Trophoblast cell (in vitro differentiated cells and primary cell): ENCODE measurements around the gene TMEM232.

Experiments used
- DNase-seq, 2 donors: peaks; one replicate each; pipeline ENCODE4 v3.0.0-alpha.2; 2016
- H2AFZ ChIP-seq: 2 replicates; pipeline ENCODE4 v1.6.1; 2013; ENCODE audit warnings: low read length, moderate library complexity, mild to moderate bottlenecking; ENCODE audit not compliant: insufficient read depth, poor library complexity
- H2AK5ac ChIP-seq: 2 replicates; pipeline ENCODE4 v1.6.1; 2013; ENCODE audit warnings: mild to moderate bottlenecking, low read length
- H2BK120ac ChIP-seq: 2 replicates; pipeline ENCODE4 v1.6.1; 2013; ENCODE audit warnings: low read length, mild to moderate bottlenecking, moderate library complexity; ENCODE audit not compliant: insufficient read depth, poor library complexity
- H2BK12ac ChIP-seq: 2 replicates; pipeline ENCODE4 v1.6.1; 2013; ENCODE audit warnings: mild to moderate bottlenecking, low read length, moderate library complexity
- H2BK5ac ChIP-seq: 2 replicates; pipeline ENCODE4 v1.6.1; 2013; ENCODE audit warnings: low read length, low read depth, moderate library complexity, mild to moderate bottlenecking; ENCODE audit not compliant: poor library complexity
- H3K14ac ChIP-seq: 2 replicates; pipeline ENCODE4 v1.6.1; 2013; ENCODE audit warnings: mild to moderate bottlenecking, low read length
- H3K18ac ChIP-seq: 2 replicates; pipeline ENCODE4 v1.6.1; 2013; ENCODE audit warnings: mild to moderate bottlenecking, low read length
- H3K23ac ChIP-seq: 2 replicates; pipeline ENCODE4 v1.6.1; 2013; ENCODE audit warnings: low read length
- H3K27ac ChIP-seq: 2 replicates; pipeline ENCODE4 v1.5.1; 2013; ENCODE audit warnings: low read depth, mild to moderate bottlenecking, inconsistent platforms, low read length, moderate library complexity
- H3K27me3 ChIP-seq: 2 replicates; pipeline ENCODE4 v1.6.1; 2013; ENCODE audit warnings: inconsistent platforms, mild to moderate bottlenecking, low read length, moderate library complexity; ENCODE audit not compliant: insufficient read depth
- H3K36me3 ChIP-seq, 2 experiments: 1 replicate in 1 of 2; 2 replicates in 1 of 2; pipeline ENCODE4 v1.6.1; 2013; ENCODE audit warnings: low read length in 2 of 2, mild to moderate bottlenecking in 2 of 2, moderate library complexity in 1 of 2; ENCODE audit not compliant: insufficient read depth in 2 of 2, control insufficient read depth in 1 of 2
- H3K4ac ChIP-seq: 2 replicates; pipeline ENCODE4 v1.6.1; 2013; ENCODE audit warnings: low read depth, mild to moderate bottlenecking, low read length, moderate library complexity
- H3K4me1 ChIP-seq, 2 experiments: 1 replicate in 1 of 2; 2 replicates in 1 of 2; pipeline ENCODE4 v1.6.1; 2013; ENCODE audit warnings: low read length in 2 of 2, mild to moderate bottlenecking in 2 of 2, moderate library complexity in 1 of 2; ENCODE audit not compliant: insufficient read depth in 2 of 2, control insufficient read depth in 1 of 2
- H3K4me2 ChIP-seq: 2 replicates; pipeline ENCODE4 v1.6.1; 2013; ENCODE audit warnings: inconsistent platforms, mild to moderate bottlenecking, low read length, moderate library complexity
- H3K4me3 ChIP-seq: 2 replicates; pipeline ENCODE4 v1.5.1; 2013; ENCODE audit warnings: mild to moderate bottlenecking, low read depth, low read length, inconsistent platforms
- H3K79me1 ChIP-seq: one replicate; pipeline ENCODE4 v1.6.1; 2013; ENCODE audit warnings: low read length
- H3K79me2 ChIP-seq: 2 replicates; pipeline ENCODE4 v1.6.1; 2013; ENCODE audit warnings: low read length, mild to moderate bottlenecking; ENCODE audit not compliant: control insufficient read depth, insufficient read depth, poor library complexity
- H3K9ac ChIP-seq: 2 replicates; pipeline ENCODE4 v1.6.1; 2013; ENCODE audit warnings: mild to moderate bottlenecking, low read length
- H3K9me3 ChIP-seq: 2 replicates; pipeline ENCODE4 v1.6.1; 2013; ENCODE audit warnings: low read depth, mild to moderate bottlenecking, control low read depth, inconsistent platforms, low read length; ENCODE audit not compliant: insufficient read depth
- H4K12ac ChIP-seq: 2 replicates; pipeline ENCODE4 v1.6.1; 2013; ENCODE audit warnings: low read depth, mild to moderate bottlenecking, low read length, moderate library complexity
- H4K8ac ChIP-seq: 2 replicates; pipeline ENCODE4 v1.6.1; 2013; ENCODE audit warnings: low read depth, mild to moderate bottlenecking, low read length, moderate library complexity
- H4K91ac ChIP-seq: one replicate; pipeline ENCODE4 v1.6.1; 2013; ENCODE audit warnings: low read depth, mild to moderate bottlenecking, low read length, moderate library complexity
- WGBS: extraction: QIAGEN DNeasy Blood & Tissue Kit; methylation state at CpG from one replicate; pipeline ENCODE4 v1.1.7; 2013; ENCODE audit warnings: missing lambda C conversion rate; ENCODE audit not compliant: insufficient read length, insufficient coverage; ENCODE audit errors: extremely low coverage; 5-methylcytosine and 5-hydroxymethylcytosine counted together

The TMEM232 gene

GRCh38 chr5:110512266-110512665 lies 214.2 kb downstream of the TMEM232 start:
- Histone ChIP-seq H3K36me3 (no peaks in the 10 kb centered on the region), H2BK12ac (no peak overlapping the region), H3K27me3 (no peaks in the 10 kb centered on the region), H3K4me2 (no peak overlapping the region), H3K9ac (no peak overlapping the region), H3K4me3 (no peak overlapping the region), H3K79me1 (no peaks in the 10 kb centered on the region), H3K9me3 (no peaks in the 10 kb centered on the region), H3K79me2 (no peaks in the 10 kb centered on the region), H3K14ac (no peak overlapping the region), H4K91ac (no peak overlapping the region), H3K4ac (no peak overlapping the region), H3K4me1 (no peaks in the 10 kb centered on the region), H2BK120ac (no peak overlapping the region), H3K23ac (no peak overlapping the region), H4K12ac (no peak overlapping the region), H4K8ac (no peak overlapping the region), H3K27ac (no peak overlapping the region), H2AK5ac (no peak overlapping the region), H3K18ac (no peak overlapping the region), H2BK5ac (no peak overlapping the region), H2AFZ (no peak overlapping the region)
- DNase-seq, result no peak
- WGBS, result no CpG with 5 or more reads among the region's 4 CpGs

DNA sequence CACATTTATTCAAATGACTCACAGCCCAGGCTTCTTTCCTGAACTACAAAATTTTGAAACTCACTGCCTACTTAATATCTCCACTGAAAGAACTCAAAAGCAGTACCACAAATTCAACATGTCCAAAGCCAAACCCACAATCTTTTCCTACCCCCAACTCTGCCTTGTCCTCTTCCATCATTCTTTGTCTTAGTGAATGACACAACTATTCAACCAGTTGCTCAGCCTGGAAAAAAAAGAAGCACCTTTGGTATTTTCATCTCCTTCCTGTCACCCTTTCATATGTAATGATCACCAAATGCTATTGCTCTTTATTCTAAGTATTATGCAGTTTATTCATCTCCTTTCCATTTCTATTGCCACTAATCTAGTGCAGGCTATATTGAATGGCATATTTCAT lies 216.3 kb downstream of the TMEM232 start:
- Histone ChIP-seq H2AFZ (no peak overlapping the region), H3K79me1 (no peaks in the 10 kb centered on the region), H4K91ac (no peak overlapping the region), H2BK120ac (no peak overlapping the region), H3K36me3 (no peaks in the 10 kb centered on the region), H3K23ac (no peak overlapping the region), H2AK5ac (no peak overlapping the region), H3K4me3 (no peak overlapping the region), H2BK5ac (no peak overlapping the region), H4K12ac (no peak overlapping the region), H3K9ac (no peak overlapping the region), H3K4ac (no peak overlapping the region), H3K4me2 (no peak overlapping the region), H3K9me3 (no peaks in the 10 kb centered on the region), H3K79me2 (no peaks in the 10 kb centered on the region), H3K18ac (no peak overlapping the region), H3K4me1 (no peaks in the 10 kb centered on the region), H4K8ac (no peak overlapping the region), H3K27ac (no peak overlapping the region), H3K27me3 (no peaks in the 10 kb centered on the region), H2BK12ac (no peak overlapping the region), H3K14ac (no peak overlapping the region)
- DNase-seq, result no peak

DNA sequence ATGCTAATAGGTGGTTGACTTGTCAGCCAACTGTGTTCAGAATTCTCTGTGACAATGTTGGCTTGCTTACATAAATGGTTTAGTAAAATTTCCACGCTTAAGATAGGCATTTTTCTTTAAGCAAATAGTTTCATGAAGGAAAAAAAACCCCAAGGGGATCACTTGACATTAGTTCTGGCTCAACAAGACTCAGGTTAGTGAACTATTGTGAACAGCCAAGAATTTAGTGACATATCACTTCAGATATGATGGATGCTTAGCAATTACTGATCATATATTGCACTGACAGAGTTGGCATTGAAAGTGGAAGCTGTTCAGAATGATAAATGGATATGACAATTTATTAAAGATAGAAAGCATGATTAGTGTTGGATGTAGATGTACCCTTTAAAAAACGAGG lies 218.5 kb downstream of the TMEM232 start:
- Histone ChIP-seq H3K4me3 (no peak overlapping the region), H2AFZ (no peak overlapping the region), H4K12ac (no peak overlapping the region), H3K9ac (no peak overlapping the region), H3K9me3 (no peaks in the 10 kb centered on the region), H2AK5ac (no peak overlapping the region), H4K8ac (no peak overlapping the region), H2BK5ac (no peak overlapping the region), H3K27me3 (no peaks in the 10 kb centered on the region), H3K27ac (no peak overlapping the region), H3K79me2 (no peaks in the 10 kb centered on the region), H2BK12ac (no peak overlapping the region), H4K91ac (no peak overlapping the region), H3K23ac (no peak overlapping the region), H3K4ac (no peak overlapping the region), H3K4me1 (no peaks in the 10 kb centered on the region), H2BK120ac (no peak overlapping the region), H3K14ac (no peak overlapping the region), H3K18ac (no peak overlapping the region), H3K4me2 (no peak overlapping the region), H3K36me3 (no peaks in the 10 kb centered on the region), H3K79me1 (no peaks in the 10 kb centered on the region)
- DNase-seq, result no peak
- WGBS, result no CpG with 5 or more reads among the region's 2 CpGs

- no peak overlapping the region for H4K8ac ChIP-seq
- H2AFZ ChIP-seq, result no peak overlapping the region
- no peak overlapping the region for H4K91ac ChIP-seq
- H2BK12ac ChIP-seq, result no peak overlapping the region
- no peaks in the 10 kb centered on the region for H3K36me3 ChIP-seq
- no peaks in the 10 kb centered on the region for H3K4me1 ChIP-seq
- H3K27me3 ChIP-seq, result no peaks in the 10 kb centered on the region
- H2AK5ac ChIP-seq, result no peak overlapping the region
- no peak overlapping the region for H3K9ac ChIP-seq
- no peaks in the 10 kb centered on the region for H3K79me1 ChIP-seq
- H3K14ac ChIP-seq, result no peak overlapping the region
- no peak overlapping the region for H2BK5ac ChIP-seq
- no peaks in the 10 kb centered on the region for H3K79me2 ChIP-seq
- H3K27ac ChIP-seq, result no peak overlapping the region
- no peak overlapping the region for H4K12ac ChIP-seq
- DNase-seq, result no peak
- no peak overlapping the region for H2BK120ac ChIP-seq
- no peak overlapping the region for H3K4me2 ChIP-seq
- H3K4ac ChIP-seq, result no peak overlapping the region
- H3K9me3 ChIP-seq, result no peaks in the 10 kb centered on the region
- no peak overlapping the region for H3K18ac ChIP-seq
- no peak overlapping the region for H3K4me3 ChIP-seq
- H3K23ac ChIP-seq, result no peak overlapping the region
These were observed 220.1 kb downstream of the TMEM232 start for GRCh38 chr5:110506378-110506777.

GRCh38 chr5:110496276-110496675 lies 230.2 kb downstream of the TMEM232 start:
- Histone ChIP-seq H3K79me2 (no peaks in the 10 kb centered on the region), H3K27me3 (no peaks in the 10 kb centered on the region), H3K4me3 (no peak overlapping the region), H4K8ac (no peak overlapping the region), H2BK5ac (no peak overlapping the region), H2AK5ac (no peak overlapping the region), H3K36me3 (no peaks in the 10 kb centered on the region), H3K14ac (no peak overlapping the region), H4K12ac (no peak overlapping the region), H3K4me2 (no peak overlapping the region), H3K4ac (no peak overlapping the region), H2BK12ac (no peak overlapping the region), H2BK120ac (no peak overlapping the region), H3K9ac (no peak overlapping the region), H4K91ac (no peak overlapping the region), H3K79me1 (no peaks in the 10 kb centered on the region), H3K18ac (no peak overlapping the region), H3K23ac (no peak overlapping the region), H2AFZ (no peak overlapping the region), H3K4me1 (no peaks in the 10 kb centered on the region), H3K27ac (no peak overlapping the region), H3K9me3 (no peaks in the 10 kb centered on the region)
- DNase-seq, result no peak
- WGBS, result no CpG with 5 or more reads among the region's 4 CpGs
